H1 (cell line): ENCODE data around the gene CYP4Z1. TPM values are rescaled to one million over a fixed set of nuclear protein-coding genes. Genes with fewer than 3 reads are reported as not detected.
"Not testable (repeated sequence)": the region's sequence is repeated elsewhere in the genome, so short reads cannot be mapped to it uniquely, and the experiment has no call there.

Experiments
- CTCF ChIA-PET: fragments of 300-600 bp; sonication (Branson Sonifier 250); formaldehyde crosslinking; loops from one replicate; lab custom pipeline; 2021; ENCODE audit not compliant: partially characterized antibody; lab: Charles Lee
- POLR2A ChIA-PET: fragments of 300-600 bp; sonication (Branson Sonifier 250); formaldehyde crosslinking; loops from one replicate; lab custom pipeline; 2021; ENCODE audit warnings: inconsistent platforms; ENCODE audit not compliant: partially characterized antibody; lab: Charles Lee
- DNase-seq, 2 experiments: peaks; one replicate each; pipeline versions ENCODE4 v3.0.0 to v3.0.0-alpha.2; 2010 to 2022; ENCODE audit warnings: low spot score in 2 of 2, low read depth in 1 of 2, mixed read lengths in 1 of 2
- FAIRE-seq: peaks from 2 replicates; lab custom pipeline; 2011; peaks lifted over from hg19 to GRCh38; lab: Jason Lieb, UNC
- H2AFZ ChIP-seq: 2 replicates; pipeline ENCODE4 v1.8.1; 2012; ENCODE audit warnings: low read length, inconsistent platforms
- H2AK5ac ChIP-seq: 2 replicates; pipeline ENCODE4 v1.6.1; 2013; ENCODE audit warnings: low read depth, low read length
- H2BK120ac ChIP-seq: replicated peaks from 2 replicates; pipeline ENCODE3; 2013; ENCODE audit warnings: low read depth, low read length, inconsistent platforms
- H2BK12ac ChIP-seq: 2 replicates; pipeline ENCODE4 v1.6.1; 2013; ENCODE audit warnings: low read depth, low read length
- H2BK15ac ChIP-seq: 2 replicates; pipeline ENCODE4 v1.6.1; 2013; ENCODE audit warnings: low read length
- H2BK20ac ChIP-seq: 2 replicates; pipeline ENCODE4 v1.6.1; 2013; ENCODE audit warnings: low read length
- H2BK5ac ChIP-seq: 2 replicates; pipeline ENCODE4 v1.6.1; 2013; ENCODE audit warnings: low read depth, low read length
- H3K14ac ChIP-seq: 2 replicates; pipeline ENCODE4 v1.6.1; 2013; ENCODE audit warnings: inconsistent platforms; ENCODE audit not compliant: insufficient read length
- H3K18ac ChIP-seq: 2 replicates; pipeline ENCODE4 v1.6.1; 2013; ENCODE audit warnings: low read length; ENCODE audit errors: extremely low read depth
- H3K23ac ChIP-seq: 2 replicates; pipeline ENCODE4 v1.6.1; 2013; ENCODE audit warnings: inconsistent platforms; ENCODE audit not compliant: insufficient read length
- H3K23me2 ChIP-seq: 2 replicates; pipeline ENCODE4 v1.6.1; 2013; ENCODE audit warnings: low read depth, low read length
- H3K27ac ChIP-seq: 2 replicates; pipeline ENCODE4 v1.6.1; 2011; ENCODE audit warnings: low read depth, low read length, inconsistent platforms
- H3K27me3 ChIP-seq, 4 experiments: replicated peaks in 1 of 4; 1 replicate in 1 of 4; 2 replicates in 3 of 4; pipeline versions ENCODE4 v1.6.1 to v1.8.1; 2011 to 2013; ENCODE audit warnings: low read length in 3 of 4, mild to moderate bottlenecking in 3 of 4, inconsistent platforms in 2 of 4, mixed read lengths in 2 of 4, moderate library complexity in 1 of 4; ENCODE audit not compliant: control insufficient read depth in 3 of 4, insufficient read depth in 3 of 4; ENCODE audit errors: extremely low read depth in 1 of 4
- H3K36me3 ChIP-seq, 4 experiments: 2 replicates each; pipeline versions ENCODE4 v1.6.1 to v1.8.1; 2011 to 2013; ENCODE audit warnings: mild to moderate bottlenecking in 4 of 4, low read length in 3 of 4, moderate library complexity in 2 of 4, control low read depth in 1 of 4, inconsistent platforms in 1 of 4; ENCODE audit not compliant: insufficient read depth in 4 of 4, control insufficient read depth in 2 of 4
- H3K4ac ChIP-seq: replicated peaks from 2 replicates; pipeline ENCODE3; 2013; ENCODE audit warnings: low read length, low read depth, mixed read lengths, inconsistent platforms; ENCODE audit not compliant: insufficient read length
- H3K4me1 ChIP-seq, 4 experiments: replicated peaks in 1 of 4; 1 replicate in 1 of 4; 2 replicates in 3 of 4; pipeline versions ENCODE4 v1.6.1 to v1.8.1; 2011 to 2013; ENCODE audit warnings: low read length in 3 of 4, inconsistent platforms in 2 of 4, mixed read lengths in 1 of 4; ENCODE audit not compliant: insufficient read depth in 4 of 4, control insufficient read depth in 3 of 4
- H3K4me2 ChIP-seq, 2 experiments: 2 replicates each; pipeline versions ENCODE4 v1.6.1 to v1.8.1; 2011 to 2013; ENCODE audit warnings: low read depth in 2 of 2, low read length in 2 of 2, control low read depth in 1 of 2, inconsistent platforms in 1 of 2, mild to moderate bottlenecking in 1 of 2; ENCODE audit not compliant: insufficient read depth in 1 of 2
- H3K4me3 ChIP-seq, 4 experiments: fragments of 200-600, 300-600 bp in 1 of 4; sonication (generic), shearing (Covaris generic), sonication (Bioruptor Twin) in 1 of 4; 2 replicates each; pipeline versions ENCODE4 v1.5.1 to v1.8.1; 2011 to 2016; ENCODE audit warnings: low read length in 4 of 4, low read depth in 3 of 4, control low read depth in 2 of 4, inconsistent platforms in 2 of 4, mild to moderate bottlenecking in 2 of 4, mixed read lengths in 1 of 4, moderate library complexity in 1 of 4; ENCODE audit not compliant: insufficient read depth in 2 of 4; ENCODE audit errors: extremely low read depth in 1 of 4
- H3K56ac ChIP-seq: replicated peaks from 2 replicates; pipeline ENCODE3; 2013; ENCODE audit warnings: low read depth, mild to moderate bottlenecking, mixed read lengths, low read length, inconsistent platforms; ENCODE audit not compliant: insufficient read length
- H3K79me1 ChIP-seq: 2 replicates; pipeline ENCODE4 v1.6.1; 2013; ENCODE audit warnings: low read depth, low read length, control low read depth
- H3K79me2 ChIP-seq, 2 experiments: 2 replicates each; pipeline versions ENCODE4 v1.6.1 to v1.8.1; 2012 to 2013; ENCODE audit warnings: low read length in 2 of 2, mild to moderate bottlenecking in 2 of 2, inconsistent platforms in 1 of 2; ENCODE audit not compliant: insufficient read depth in 2 of 2, control insufficient read depth in 1 of 2
- H3K9ac ChIP-seq, 4 experiments: replicated peaks in 1 of 4; 1 replicate in 1 of 4; 2 replicates in 3 of 4; pipeline versions ENCODE4 v1.6.1 to v1.8.1; 2011 to 2013; ENCODE audit warnings: low read depth in 3 of 4, low read length in 3 of 4, control low read depth in 2 of 4, mild to moderate bottlenecking in 2 of 4, moderate library complexity in 2 of 4, inconsistent platforms in 1 of 4; ENCODE audit errors: extremely low read depth in 1 of 4
- H3K9me3 ChIP-seq, 2 experiments: 2 replicates each; pipeline versions ENCODE4 v1.6.1 to v1.8.1; 2012 to 2013; ENCODE audit warnings: mild to moderate bottlenecking in 2 of 2, moderate library complexity in 2 of 2, control low read depth in 1 of 2, inconsistent platforms in 1 of 2, low read depth in 1 of 2, low read length in 1 of 2, mixed read lengths in 1 of 2; ENCODE audit not compliant: insufficient read depth in 2 of 2
- H4K20me1 ChIP-seq, 2 experiments: replicated peaks in 1 of 2; 2 replicates each; pipeline versions ENCODE3 to v1.8.1; 2011 to 2013; ENCODE audit warnings: inconsistent platforms in 2 of 2, low read length in 2 of 2, mild to moderate bottlenecking in 1 of 2; ENCODE audit not compliant: insufficient read depth in 2 of 2, control insufficient read depth in 1 of 2
- H4K5ac ChIP-seq: 2 replicates; pipeline ENCODE4 v1.6.1; 2013; ENCODE audit warnings: low read length, low read depth, mixed read lengths, inconsistent platforms; ENCODE audit not compliant: insufficient read length
- H4K8ac ChIP-seq: 2 replicates; pipeline ENCODE4 v1.8.0; 2013; ENCODE audit warnings: mild to moderate bottlenecking, moderate library complexity, low read length, inconsistent platforms; ENCODE audit not compliant: insufficient read depth; ENCODE audit errors: extremely low read depth
- H4K91ac ChIP-seq: replicated peaks from 2 replicates; pipeline ENCODE3; 2013; ENCODE audit warnings: low read length, mixed read lengths, inconsistent platforms; ENCODE audit not compliant: insufficient read length
- RAD21 ChIP-seq, 2 experiments: IDR thresholded peaks in 1 of 2; conservative IDR thresholded peaks in 1 of 2; 2 replicates each; pipeline ENCODE4 v1.6.1; 2011; ENCODE audit warnings: low read depth in 2 of 2, low read length in 2 of 2, improper control_type of control experiment in 1 of 2, inconsistent platforms in 1 of 2, mild to moderate bottlenecking in 1 of 2, moderate library complexity in 1 of 2
- TEAD4 ChIP-seq: IDR thresholded peaks from 2 replicates; pipeline ENCODE4 v1.6.1; 2012; ENCODE audit warnings: low read depth, low read length, inconsistent platforms, mixed read lengths
- WGBS, 2 experiments: shearing (Covaris generic) in 1 of 2; methylation state at CpG; one replicate each; pipeline versions ENCODE4 v1.1.6 to v1.1.7; 2013 to 2015; ENCODE audit warnings: low lambda C conversion rate in 2 of 2, mixed read lengths in 2 of 2, inconsistent platforms in 1 of 2, low coverage in 1 of 2, missing lambda C conversion rate in 1 of 2; ENCODE audit not compliant: insufficient replicate concordance in 2 of 2, insufficient coverage in 1 of 2, insufficient read length in 1 of 2; ENCODE audit errors: extremely low coverage in 1 of 2, missing lambda C conversion rate in 1 of 2; 5-methylcytosine and 5-hydroxymethylcytosine counted together
- polyA plus RNA-seq, 7 experiments: library from polyadenylated mRNA; depleted of rRNA in 3 of 7; stranded (reverse) in 5 of 7; unstranded in 2 of 7; fragments of >200 nt in 5 of 7; fragments of 200-250 nt in 2 of 7; gene quantifications; 1 replicate in 5 of 7; 2 replicates in 1 of 7; 4 replicates in 1 of 7; pipeline versions ENCODE4 v1.2.1 to v1.2.3, GENCODE V29; 2011 to 2013; ENCODE audit warnings: missing spikeins in 2 of 7, mixed read lengths in 2 of 7
- total RNA-seq: library from RNA; stranded (reverse); fragmentation: NEBNext Ultra II Directional; extraction: Animal tissue kit (Norgen Biotek cat#: 25700); gene quantifications from 2 replicates; pipeline ENCODE4 v1.2.1, GENCODE V29; 2021
- TF ChIP-seq, protein P1 (sequence below), 3 experiments: IDR thresholded peaks; 1 replicate in 2 of 3; 2 replicates in 1 of 3; pipeline versions ENCODE4 v1.5.1 to v1.6.1; 2011; ENCODE audit warnings: low read length in 3 of 3, mild to moderate bottlenecking in 3 of 3, inconsistent platforms in 2 of 3, low read depth in 1 of 3, moderate library complexity in 1 of 3; ENCODE audit not compliant: insufficient read depth in 1 of 3; ENCODE audit errors: control extremely low read depth in 1 of 3

CYP4Z1 gene
- total and polyA plus RNA-seq, 2 of the 8 experiments (the other 6 are each of a cell fraction or from before 2014, with no cell fraction given): not detected

DNA sequence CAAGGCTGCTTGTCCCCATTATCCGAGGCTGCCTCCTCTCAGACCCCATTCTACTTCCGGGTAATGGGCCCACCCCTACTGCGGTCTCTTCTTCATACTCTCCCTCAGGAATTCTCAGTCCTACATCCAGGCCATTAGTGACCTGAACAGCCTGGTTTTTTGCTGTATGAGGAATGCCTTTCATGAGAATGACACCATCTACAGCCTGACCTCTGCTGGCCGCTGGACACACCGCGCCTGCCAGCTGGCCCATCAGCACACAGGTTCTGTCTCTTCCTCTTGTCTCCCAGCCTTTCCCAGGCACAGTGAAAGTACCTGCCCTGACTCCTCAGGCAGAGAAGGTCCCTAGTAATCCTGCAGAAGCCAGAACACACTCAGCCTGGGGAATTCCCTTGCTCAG is 76.6 kb downstream of the CYP4Z1 start:
- H3K4me1 ChIP-seq, H3K23me2 ChIP-seq, POLR2A ChIA-PET, H3K4me2 ChIP-seq, H3K9me3 ChIP-seq, H3K56ac ChIP-seq, H3K79me2 ChIP-seq, H2BK15ac ChIP-seq, H3K4me3 ChIP-seq, H2AK5ac ChIP-seq, H3K14ac ChIP-seq, H4K91ac ChIP-seq, H3K4ac ChIP-seq, H2AFZ ChIP-seq, H2BK120ac ChIP-seq, H3K23ac ChIP-seq, H3K27ac ChIP-seq, H3K79me1 ChIP-seq, H3K36me3 ChIP-seq, H2BK5ac ChIP-seq, DNase-seq, H4K20me1 ChIP-seq, H2BK12ac ChIP-seq, H3K27me3 ChIP-seq, H4K5ac ChIP-seq, H3K18ac ChIP-seq, H3K9ac ChIP-seq, H2BK20ac ChIP-seq: not testable (repeated sequence)
- CTCF ChIA-PET: interaction anchor here (1.1 kb wide), 1 partner anchor 15 kb away, joined by 4 read pairs; no protein-coding TSS in a partner anchor
- 62% methylated on average over 6 of the region's 6 CpGs; no CpG with 5 or more reads in 1 of the 2 experiments for WGBS, 2 experiments
- TF ChIP-seq RAD21 (IDR thresholded peaks at IDR 0.05 in 1 of 2, conservative IDR thresholded peaks at IDR 0.05 in 1 of 2; ENCODE audit: low read depth in 2 of 2, low read length in 2 of 2): peak; percentile 54 to 60
- TF ChIP-seq, protein P1, sequence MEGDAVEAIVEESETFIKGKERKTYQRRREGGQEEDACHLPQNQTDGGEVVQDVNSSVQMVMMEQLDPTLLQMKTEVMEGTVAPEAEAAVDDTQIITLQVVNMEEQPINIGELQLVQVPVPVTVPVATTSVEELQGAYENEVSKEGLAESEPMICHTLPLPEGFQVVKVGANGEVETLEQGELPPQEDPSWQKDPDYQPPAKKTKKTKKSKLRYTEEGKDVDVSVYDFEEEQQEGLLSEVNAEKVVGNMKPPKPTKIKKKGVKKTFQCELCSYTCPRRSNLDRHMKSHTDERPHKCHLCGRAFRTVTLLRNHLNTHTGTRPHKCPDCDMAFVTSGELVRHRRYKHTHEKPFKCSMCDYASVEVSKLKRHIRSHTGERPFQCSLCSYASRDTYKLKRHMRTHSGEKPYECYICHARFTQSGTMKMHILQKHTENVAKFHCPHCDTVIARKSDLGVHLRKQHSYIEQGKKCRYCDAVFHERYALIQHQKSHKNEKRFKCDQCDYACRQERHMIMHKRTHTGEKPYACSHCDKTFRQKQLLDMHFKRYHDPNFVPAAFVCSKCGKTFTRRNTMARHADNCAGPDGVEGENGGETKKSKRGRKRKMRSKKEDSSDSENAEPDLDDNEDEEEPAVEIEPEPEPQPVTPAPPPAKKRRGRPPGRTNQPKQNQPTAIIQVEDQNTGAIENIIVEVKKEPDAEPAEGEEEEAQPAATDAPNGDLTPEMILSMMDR (IDR thresholded peaks at IDR 0.05; ENCODE audit: control extremely low read depth in 1 of 3, insufficient read depth in 1 of 3, low read depth in 1 of 3, low read length in 3 of 3): peak; percentile 60 to 83 (median 76)
- TF ChIP-seq TEAD4: peak; percentile 24; the same call in 1 of the 2 replicates
- 0 out of 2 replicates have a peak overlapping the region, but pooled peaks have one; percentile 71 for H4K8ac ChIP-seq
- FAIRE-seq: peak; percentile 88
